MCF 10A (cell line): Measurements from ENCODE around the gene MDFIC. TPM values are rescaled to one million over a fixed set of nuclear protein-coding genes. Genes with fewer than 3 reads are reported as not detected.

Source experiments
- BruUV-seq: library from RNA; stranded (reverse); fragments of 400-500 nt; replicated peaks from 2 replicates; lab custom pipeline; 2021; lab: Mats Ljungman, UMichigan
- CTCF ChIA-PET: fragments of 300-600 bp; sonication (Branson Sonifier 250); formaldehyde crosslinking; extraction: SDS; loops from one replicate; lab custom pipeline; 2021; ENCODE audit warnings: antibody characterized with exemption, inconsistent platforms; lab: Yijun Ruan, JAX
- POLR2A ChIA-PET: fragments of 300-600, 350-650 bp; sonication (Branson Sonifier 250); formaldehyde crosslinking; extraction: SDS; loops from one replicate; lab custom pipeline; 2020; ENCODE audit warnings: antibody characterized with exemption, inconsistent platforms; lab: Yijun Ruan, JAX
- DNase-seq: peaks from one replicate; pipeline ENCODE4 v3.0.0-alpha.2; 2018; ENCODE audit not compliant: unreplicated experiment
- H3K27ac Mint-ChIP-seq: one replicate; pipeline ENCODE4 v1.8.0; 2022; ENCODE audit warnings: mild to moderate bottlenecking, low read depth, mixed read lengths; ENCODE audit not compliant: unreplicated experiment
- H3K27me3 Mint-ChIP-seq: one replicate; pipeline ENCODE4 v1.8.0; 2022; ENCODE audit warnings: mixed read lengths; ENCODE audit not compliant: insufficient read depth, unreplicated experiment
- H3K36me3 Mint-ChIP-seq: one replicate; pipeline ENCODE4 v1.8.0; 2022; ENCODE audit warnings: mild to moderate bottlenecking, moderate library complexity, mixed read lengths; ENCODE audit not compliant: insufficient read depth, unreplicated experiment
- H3K4me1 Mint-ChIP-seq: one replicate; pipeline ENCODE4 v1.8.0; 2022; ENCODE audit warnings: mixed read lengths; ENCODE audit not compliant: insufficient read depth, unreplicated experiment
- H3K4me3 Mint-ChIP-seq: one replicate; pipeline ENCODE4 v1.8.0; 2022; ENCODE audit warnings: mild to moderate bottlenecking, moderate library complexity, mixed read lengths; ENCODE audit not compliant: unreplicated experiment
- H3K9me3 Mint-ChIP-seq: one replicate; pipeline ENCODE4 v1.8.0; 2022; ENCODE audit warnings: mixed read lengths; ENCODE audit not compliant: unreplicated experiment
- CTCF ChIP-seq: fragments of 200-600 bp; IDR thresholded peaks from one replicate; pipeline ENCODE4 v1.8.0; 2022; ENCODE audit warnings: antibody characterized with exemption, mild to moderate bottlenecking; ENCODE audit not compliant: unreplicated experiment
- intact Hi-C: fragments of 100-400 bp; cut with micrococcal nuclease; formaldehyde crosslinking; loops from 2 replicates; pipeline ENCODE4 v1.14.1; 2022
- total RNA-seq: library from RNA; stranded (reverse); gene quantifications from 2 replicates; pipeline ENCODE4 v1.2.3, GENCODE V29; 2022

MDFIC gene
- total RNA-seq, 1 experiment from 2014 or later: 7.8 TPM

GRCh38 chr7:114889646-114890285 lies 32.1 kb upstream of the MDFIC start:
- intact Hi-C loops: no loop called here
- no peaks in the 10 kb centered on the region for H3K9me3 Mint-ChIP-seq
- H3K4me3 Mint-ChIP-seq: no peak overlapping the region
- CTCF ChIA-PET: interaction anchor here (0.5 to 0.8 kb wide), 2 partner anchors 30 to 587 kb away, joined by 4 to 5 read pairs; no protein-coding TSS in a partner anchor
- H3K27ac Mint-ChIP-seq: peak overlapping the region; percentile 67
- TF ChIP-seq CTCF: no peak
- H3K27me3 Mint-ChIP-seq: no peaks in the 10 kb centered on the region
- H3K4me1 Mint-ChIP-seq: no peaks in the 10 kb centered on the region
- no TSS peak for BruUV-seq
- H3K36me3 Mint-ChIP-seq: no peaks in the 10 kb centered on the region
- POLR2A ChIA-PET: interaction anchor here (1.3 to 1.4 kb wide), 2 partner anchors 13 to 70 kb away, joined by 3 to 5 read pairs; no protein-coding TSS in a partner anchor
- DNase-seq: peak; percentile 89

- BruUV-seq: no TSS peak
- Mint-ChIP-seq H3K36me3 (no peaks in the 10 kb centered on the region), H3K27me3 (no peaks in the 10 kb centered on the region), H3K4me3 (no peak overlapping the region), H3K4me1 (no peaks in the 10 kb centered on the region), H3K9me3 (no peaks in the 10 kb centered on the region), H3K27ac (no peak overlapping the region)
- no peak for TF ChIP-seq CTCF
- no peak for DNase-seq
- ChIA-PET CTCF (interaction anchor here (0.7 kb wide), 1 partner anchor 34 kb away, joined by 4 read pairs; no protein-coding TSS in a partner anchor), POLR2A (no interaction called here)
- intact Hi-C loops: no loop called here
These were observed 31.3 kb upstream of the MDFIC start for GRCh38 chr7:114890561-114890960.

GRCh38 chr7:114900127-114900526 lies 21.8 kb upstream of the MDFIC start:
- H3K36me3 Mint-ChIP-seq: no peaks in the 10 kb centered on the region
- CTCF ChIA-PET: interaction anchor here (0.6 to 1.9 kb wide), 2 partner anchors 9 to 25 kb away, joined by 3 to 5 read pairs; no protein-coding TSS in a partner anchor
- H3K27ac Mint-ChIP-seq: no peak overlapping the region
- no peaks in the 10 kb centered on the region for H3K9me3 Mint-ChIP-seq
- BruUV-seq: no TSS peak
- intact Hi-C loops: no loop called here
- no peak for DNase-seq
- POLR2A ChIA-PET: no interaction called here
- no peak for TF ChIP-seq CTCF
- no peaks in the 10 kb centered on the region for H3K4me1 Mint-ChIP-seq
- H3K27me3 Mint-ChIP-seq: no peaks in the 10 kb centered on the region
- no peak overlapping the region for H3K4me3 Mint-ChIP-seq

- no TSS peak for BruUV-seq
- TF ChIP-seq CTCF: no peak
- Mint-ChIP-seq H3K27ac (no peak overlapping the region), H3K4me1 (no peaks in the 10 kb centered on the region), H3K27me3 (no peaks in the 10 kb centered on the region), H3K9me3 (no peaks in the 10 kb centered on the region), H3K36me3 (no peaks in the 10 kb centered on the region), H3K4me3 (no peak overlapping the region)
- POLR2A ChIA-PET: no interaction called here
- DNase-seq: no peak
- CTCF ChIA-PET: interaction anchor here (0.8 kb wide), 1 partner anchor 48 kb away, joined by 3 read pairs; no protein-coding TSS in a partner anchor
- intact Hi-C loops: no loop called here
These were observed 20.1 kb upstream of the MDFIC start for GRCh38 chr7:114901771-114902170.
